CD4-positive, alpha-beta T cell treated with Interleukin-21 for 1 hour (primary cell): ENCODE data around the gene CD300A.

Source experiments
- DNase-seq: peaks from one replicate; pipeline ENCODE4 v3.0.0-alpha.2; 2020

Gene CD300A

DNA sequence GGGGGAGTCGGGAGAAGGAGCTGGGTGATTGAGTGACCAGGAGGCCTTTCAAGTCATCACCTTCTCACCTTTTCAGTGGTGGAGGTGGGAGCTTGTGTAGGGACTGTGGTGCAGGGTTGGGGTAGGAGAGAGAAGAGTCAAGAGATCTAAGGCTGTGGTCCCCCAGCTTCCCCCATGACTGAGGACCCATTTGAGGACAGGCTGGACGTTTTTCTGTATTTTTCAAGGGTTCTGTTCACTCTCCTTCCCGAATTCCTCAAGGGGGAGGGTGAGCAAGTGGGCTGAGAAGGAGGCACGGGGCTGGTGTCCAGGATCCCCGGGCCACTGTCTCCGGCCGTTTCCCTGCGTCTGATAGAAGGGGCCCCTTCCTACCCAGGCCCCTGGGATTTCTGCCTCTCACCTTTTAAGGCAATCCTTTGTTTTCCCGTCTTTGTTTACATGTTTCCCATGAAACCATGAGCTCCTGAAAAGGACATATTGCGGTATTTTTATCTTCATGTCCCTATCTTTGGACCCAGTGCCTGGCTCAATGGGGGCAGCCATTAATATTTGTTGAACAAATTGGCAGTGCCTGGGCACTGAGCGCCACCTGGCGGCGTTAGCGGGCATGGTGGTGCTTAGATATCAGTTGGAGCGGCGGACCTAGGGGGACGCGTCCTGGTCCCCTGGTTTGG is 9.2 kb upstream of the CD300A start:
- DNase-seq, result peak; percentile 77

DNA sequence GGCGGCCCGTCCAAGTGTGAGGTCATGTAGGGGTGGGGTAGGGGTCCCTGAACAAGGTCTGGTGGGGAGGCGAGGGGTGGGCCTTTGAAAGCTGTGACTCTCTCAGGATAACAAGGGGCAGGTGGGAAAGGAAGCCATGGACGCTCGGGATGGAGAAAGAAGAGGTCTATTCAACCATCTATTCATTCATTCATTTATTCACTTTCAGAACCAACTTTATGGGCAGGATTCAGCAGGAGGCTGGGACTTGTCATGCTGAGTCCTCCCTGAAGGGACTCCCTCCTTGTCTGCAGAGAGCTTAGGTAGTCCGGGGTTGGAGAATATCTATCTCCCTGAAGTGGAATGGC is 8.6 kb upstream of the CD300A start:
- no peak for DNase-seq

DNA sequence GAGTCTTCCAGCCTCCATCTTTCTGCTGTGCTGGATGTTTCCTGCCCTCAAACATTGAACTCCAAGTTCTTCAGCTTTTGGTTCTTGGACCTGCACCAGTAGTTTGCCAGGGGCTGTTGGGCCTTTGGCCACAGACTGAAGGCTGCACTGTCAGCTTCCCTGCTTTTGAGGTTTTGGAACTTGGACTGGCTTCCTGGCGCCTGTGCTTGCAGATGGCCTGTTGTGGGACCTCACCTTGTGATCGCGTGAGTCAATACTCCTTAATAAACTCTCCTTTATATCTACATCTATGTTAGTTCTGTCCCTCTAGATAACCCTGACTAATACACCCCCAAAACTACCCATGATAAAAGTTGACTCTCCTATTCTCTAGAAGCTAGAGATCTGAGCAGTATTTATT is 7.6 kb upstream of the CD300A start:
- DNase-seq, result no peak

DNA sequence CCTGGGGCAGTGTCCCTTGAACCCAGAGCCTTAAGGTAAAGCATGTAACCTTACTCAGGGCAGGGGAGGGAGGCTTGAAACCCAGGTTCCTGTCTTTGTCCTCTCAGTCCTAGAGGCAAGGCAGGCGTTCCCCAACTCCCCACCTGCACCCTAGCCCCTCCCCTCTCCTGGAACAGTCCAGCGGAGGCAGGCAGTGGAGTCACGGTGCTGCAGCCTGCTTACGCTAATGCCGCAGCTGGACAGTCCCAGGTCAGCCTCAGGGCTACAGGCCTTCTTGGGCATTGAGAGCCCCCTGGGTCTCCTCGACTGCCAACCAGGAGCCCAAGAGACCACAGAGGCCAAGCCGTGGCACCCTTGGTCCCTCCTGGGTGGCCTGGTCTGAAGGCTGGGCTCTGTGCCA is 6.8 kb upstream of the CD300A start:
- no peak for DNase-seq

DNA sequence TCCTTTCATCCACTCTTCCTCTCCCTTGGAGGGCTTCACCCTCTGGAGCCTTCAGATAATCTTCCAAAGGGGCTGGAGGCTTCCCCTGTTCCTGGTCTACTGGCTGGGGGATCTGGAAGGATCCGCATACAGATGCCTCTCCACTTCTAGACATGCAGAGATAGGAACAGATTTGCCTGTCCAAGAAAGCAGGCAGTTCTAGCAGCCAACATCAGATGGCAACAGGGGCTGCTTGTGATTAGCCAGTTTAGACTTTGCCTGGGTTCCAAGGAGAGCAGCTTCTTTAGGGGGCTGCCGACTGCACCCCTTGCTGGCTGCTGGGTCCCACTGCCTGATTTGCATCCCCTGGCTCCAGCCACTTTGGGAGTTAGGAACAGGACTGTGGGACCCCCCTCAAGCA is 6.2 kb upstream of the CD300A start:
- DNase-seq, result no peak

DNA sequence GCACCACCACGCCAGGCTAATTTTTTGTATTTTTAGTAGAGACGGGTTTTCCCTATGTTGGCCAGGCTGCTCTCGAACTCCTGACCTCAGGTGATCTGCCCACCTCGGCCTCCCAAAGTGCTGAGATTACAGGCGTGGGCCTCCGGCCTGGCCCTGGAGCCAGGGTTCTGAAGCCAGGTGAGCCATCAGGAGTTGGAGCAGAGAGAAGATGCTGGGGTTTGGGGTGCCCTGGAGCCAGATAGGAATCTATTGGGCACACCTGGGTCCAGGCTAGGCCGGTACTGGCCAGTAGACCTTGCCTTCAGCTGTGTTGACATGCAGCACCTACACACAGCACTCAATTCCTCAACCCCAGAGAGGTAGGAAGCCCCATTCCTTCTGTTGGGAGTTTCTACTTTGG is 5.4 kb upstream of the CD300A start:
- DNase-seq, result no peak

DNA sequence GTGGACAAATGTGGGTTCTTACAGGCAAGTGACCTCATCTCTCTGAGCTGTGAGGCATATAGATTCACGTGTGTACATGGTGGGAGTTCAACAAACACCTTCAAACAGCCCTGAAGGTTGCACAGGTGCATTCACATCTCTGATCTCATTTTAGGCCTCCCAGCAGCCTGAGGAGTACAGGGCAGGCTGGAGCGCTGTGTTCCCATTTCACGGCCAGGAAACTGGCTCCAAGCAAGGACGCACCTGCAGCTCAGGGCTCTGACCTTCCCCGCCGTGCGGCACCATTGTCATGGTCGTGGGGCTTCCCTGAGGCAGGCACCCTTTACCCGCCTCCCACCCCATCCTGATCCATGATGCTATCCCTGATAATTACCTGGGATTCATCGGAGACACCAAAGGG is 4.8 kb upstream of the CD300A start:
- no peak for DNase-seq

DNA sequence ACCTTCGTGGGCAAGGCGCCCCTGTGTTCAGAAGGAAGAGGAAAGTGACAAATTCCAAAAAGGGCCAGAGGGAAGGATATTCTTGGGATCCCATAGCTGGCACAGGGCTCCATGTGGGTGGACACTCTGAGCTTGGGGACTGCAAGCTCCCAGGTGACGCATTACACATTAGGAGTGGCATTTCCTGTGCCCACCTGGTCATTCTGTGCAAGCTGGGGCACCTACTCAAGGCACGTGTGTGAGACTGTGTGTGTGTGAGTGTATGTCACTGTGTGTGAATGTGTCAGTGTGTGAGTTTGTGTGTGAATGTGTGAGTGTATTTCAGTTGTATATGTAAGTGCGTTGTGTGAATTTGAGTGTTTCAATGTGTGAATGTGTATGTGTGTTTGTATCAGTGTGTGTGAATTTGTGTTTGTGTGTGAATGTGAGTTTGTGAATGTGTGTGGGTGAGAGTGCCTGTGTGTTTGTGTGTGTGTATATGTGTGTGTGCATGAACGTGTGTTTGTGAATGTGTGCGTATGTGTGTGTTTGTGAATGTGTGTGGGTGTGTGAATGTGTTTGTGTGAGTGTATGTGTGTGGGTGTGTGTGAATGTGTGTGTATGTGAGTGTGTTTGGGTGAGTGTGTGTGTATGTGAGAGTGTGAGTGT is 1.6 kb upstream of the CD300A start:
- peak; percentile 26 for DNase-seq

DNA sequence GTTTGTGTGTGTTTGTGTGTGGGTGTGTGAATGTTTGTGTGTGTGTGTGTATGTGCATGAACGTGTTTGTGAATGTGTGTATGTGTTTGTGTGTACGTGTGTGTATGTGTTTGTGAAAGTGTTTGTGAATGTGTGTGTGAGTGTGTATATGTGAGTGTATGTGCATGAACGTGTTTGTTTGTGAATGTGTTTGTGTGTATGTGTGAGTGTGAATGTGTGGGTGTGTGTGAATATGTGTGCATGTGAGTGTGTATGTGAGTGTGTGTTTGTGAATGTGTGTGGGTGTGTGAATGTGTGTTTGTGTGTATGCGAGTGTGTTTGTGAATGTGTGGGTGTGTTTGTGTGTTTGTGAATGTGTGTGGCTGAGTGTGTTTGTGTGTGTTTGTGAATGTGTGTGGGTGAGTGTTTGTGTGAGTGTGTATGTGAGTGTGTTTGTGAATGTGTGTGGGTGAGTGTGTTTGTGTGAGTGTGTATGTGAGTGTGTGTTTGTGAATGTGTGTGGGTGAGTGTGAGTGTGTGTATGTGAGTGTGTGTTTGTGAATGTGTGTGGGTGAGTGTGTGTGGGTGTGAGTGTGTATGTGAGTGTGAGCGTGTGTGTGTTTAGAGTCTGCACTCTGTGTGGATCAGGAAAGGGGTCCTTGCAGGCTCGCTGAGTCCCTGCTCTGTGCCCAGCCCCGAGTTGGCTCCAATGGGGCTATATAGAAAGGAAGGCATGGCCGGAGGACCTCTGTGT is 890 bp upstream of the CD300A start:
- peak; percentile 13 for DNase-seq

DNA sequence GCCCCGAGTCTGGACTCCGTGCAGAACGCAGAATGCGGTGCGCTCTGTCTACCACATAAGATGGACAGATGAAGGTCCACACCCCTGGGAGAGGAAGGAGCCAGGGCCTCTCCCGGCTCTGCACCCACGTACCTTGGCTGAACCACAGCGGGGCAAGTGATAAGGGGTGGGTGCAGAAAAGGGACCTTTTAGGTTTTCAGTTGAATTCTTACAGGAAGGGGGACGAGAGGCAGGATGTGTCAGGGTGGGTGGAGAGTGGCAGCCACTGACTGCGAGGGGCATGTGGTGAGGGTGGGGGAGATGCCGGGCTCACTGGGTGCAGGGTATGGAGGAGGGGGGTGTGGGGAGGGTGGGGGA is 372 bp downstream of the CD300A start:
- peak; percentile 45 for DNase-seq

DNA sequence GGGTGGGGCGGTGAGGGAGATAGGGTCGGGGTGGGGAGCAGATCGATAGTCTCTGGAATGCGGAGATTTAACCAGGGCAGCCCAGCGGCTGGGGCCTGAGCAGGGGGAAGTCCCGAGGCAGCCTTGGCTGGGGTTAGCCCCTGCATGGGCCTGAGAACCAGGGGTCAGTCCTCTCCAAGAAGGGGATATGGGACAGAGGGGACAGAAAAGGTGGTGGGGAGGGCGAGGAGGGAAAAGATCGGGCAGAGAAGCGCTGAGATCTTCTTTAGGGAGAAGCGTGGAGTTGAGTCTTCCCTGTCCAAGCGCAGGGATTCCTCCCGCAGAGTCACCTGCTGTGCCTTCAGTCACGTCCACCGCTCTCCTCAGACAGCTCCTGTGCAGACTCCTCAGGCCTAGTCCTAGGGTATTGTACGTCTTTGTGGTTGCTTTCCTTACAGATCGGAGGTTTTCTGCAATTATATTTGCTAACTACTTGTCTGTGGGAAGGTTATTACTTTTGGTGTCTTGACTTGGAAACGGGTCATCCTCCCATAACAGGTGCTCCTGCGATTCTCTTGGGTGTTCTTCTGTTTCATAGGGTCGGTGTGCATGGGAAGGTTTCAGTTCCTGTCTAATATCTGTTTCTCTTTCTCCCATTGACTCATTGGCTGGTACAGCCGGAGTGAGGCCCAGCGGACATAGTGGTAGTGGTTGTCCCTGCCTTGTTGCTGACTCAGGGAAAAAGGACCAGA is 952 bp downstream of the CD300A start:
- peak; percentile 39 for DNase-seq

DNA sequence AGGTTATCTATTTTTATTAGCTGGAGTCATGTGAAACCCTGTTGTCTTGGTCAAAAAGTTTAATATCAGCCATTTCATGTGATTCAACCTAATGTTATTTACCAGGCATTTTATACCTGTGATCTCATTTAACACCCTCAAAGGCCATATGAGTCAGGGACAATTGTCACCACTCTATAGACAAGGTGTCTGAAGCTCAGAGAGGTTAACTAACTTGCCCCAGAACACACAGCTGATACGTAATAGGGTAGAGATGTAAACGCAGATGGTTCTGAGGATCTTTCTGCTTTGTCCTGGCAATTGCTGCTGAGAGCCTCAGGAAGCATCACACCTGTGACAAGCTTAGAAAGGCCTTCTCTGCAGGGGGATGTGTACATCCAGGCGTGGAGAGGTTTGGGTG is 4.9 kb downstream of the CD300A start:
- DNase-seq, result peak; percentile 21

DNA sequence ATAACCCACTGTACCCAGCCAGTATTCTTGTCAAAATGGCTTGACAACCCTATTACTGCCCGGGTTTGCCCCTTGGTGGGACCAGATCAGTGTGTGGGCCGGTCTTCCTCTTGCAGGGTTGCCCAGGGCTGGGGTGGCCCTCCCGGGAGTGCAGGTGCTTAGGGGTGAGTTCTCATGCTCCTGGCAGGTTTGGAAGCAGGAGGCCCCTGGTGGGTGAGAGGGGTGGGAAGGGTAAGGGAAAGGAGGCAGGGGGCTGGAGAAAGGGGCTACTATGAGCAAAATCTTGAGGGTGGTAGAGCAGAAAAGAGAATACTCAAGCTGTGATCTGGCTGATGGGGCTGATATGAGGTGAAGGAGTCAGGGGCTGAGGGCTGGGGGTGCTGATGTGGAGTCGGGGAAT is 6.5 kb downstream of the CD300A start:
- no peak for DNase-seq

DNA sequence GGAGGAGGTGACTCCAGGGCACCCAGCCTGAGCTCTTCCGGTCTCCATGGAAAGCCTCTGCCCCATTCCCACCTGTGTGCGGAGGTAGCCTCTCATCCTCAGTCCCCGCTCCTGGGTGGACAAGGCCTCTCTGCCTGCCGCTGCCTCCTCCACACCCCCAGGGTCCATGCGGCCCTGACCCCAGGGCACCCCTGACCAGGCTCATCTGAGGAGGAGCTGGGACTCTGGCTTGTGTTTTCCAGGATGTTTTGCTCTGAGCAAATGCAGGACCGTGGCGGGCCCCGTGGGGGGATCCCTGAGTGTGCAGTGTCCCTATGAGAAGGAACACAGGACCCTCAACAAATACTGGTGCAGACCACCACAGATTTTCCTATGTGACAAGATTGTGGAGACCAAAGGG is 6.9 kb downstream of the CD300A start:
- no peak for DNase-seq

DNA sequence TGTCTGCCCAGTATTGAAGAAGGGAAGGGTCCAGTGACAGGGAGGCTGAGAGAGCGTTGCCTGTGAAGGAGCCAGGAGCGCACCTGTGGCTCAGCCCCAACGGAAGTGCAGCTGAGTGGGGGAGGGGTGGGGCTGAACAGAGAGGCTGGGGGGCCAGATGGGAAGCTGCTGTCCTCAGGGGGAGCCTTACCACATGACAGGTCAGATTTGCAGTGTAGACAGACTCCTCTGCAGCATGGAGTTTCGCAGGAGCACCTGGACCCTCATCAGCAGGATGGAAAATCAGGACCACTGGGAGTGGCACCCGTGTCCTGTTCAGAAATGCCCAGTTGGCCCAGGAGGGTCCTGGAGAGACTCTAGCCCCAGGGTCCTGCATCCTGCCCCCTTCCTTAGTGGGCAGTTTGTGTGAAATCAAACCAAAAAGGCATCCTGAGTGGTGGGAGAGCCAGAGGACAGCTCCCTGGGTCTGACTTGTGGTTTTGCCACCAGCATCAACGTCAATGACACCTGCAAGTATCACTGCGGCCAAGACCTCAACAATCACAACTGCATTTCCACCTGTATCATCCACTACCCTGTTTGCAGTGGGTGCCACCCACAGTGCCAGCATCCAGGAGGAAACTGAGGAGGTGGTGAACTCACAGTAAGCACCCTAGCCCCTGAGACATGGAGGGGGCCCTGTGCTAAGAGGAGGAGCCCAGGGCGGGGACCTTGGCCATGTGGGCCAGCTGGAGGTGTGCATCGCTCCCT is 7.8 kb downstream of the CD300A start:
- peak; percentile 42 for DNase-seq

DNA sequence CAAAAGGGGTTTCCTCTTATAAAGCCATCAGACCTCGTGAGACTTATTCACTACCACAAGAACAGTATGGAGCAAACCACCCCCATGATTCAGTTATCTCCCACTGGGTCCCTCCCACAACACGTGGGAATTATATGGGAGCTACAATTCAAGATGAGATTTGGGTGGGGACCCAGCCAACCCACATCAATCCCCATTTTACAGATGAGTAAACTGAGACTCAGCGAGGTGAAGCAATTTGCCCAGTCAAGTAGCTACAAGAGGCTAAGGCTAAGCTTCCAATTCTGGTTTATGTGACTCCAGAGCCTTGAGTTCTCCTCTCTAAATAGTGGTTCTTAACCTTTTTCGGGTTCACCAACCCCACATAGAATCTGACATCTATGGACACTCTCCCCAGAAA is 8.8 kb downstream of the CD300A start:
- no peak for DNase-seq

DNA sequence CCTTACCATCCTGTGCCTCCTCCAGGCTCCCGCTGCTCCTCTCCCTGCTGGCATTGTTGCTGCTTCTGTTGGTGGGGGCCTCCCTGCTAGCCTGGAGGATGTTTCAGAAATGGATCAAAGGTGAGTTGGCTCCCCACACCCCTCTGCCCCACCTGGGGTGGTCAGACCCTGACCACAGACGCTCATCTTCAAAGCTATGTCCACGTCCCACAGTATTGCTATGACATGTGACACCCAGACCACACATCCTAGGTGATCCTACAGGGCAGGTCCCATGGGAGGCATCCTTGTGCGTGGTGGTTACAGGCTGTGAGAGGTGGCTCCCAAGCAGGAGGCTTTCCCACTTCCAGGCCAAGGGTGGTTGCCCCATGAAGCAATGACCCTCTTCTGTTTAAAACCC is 11.0 kb downstream of the CD300A start:
- DNase-seq, result no peak

DNA sequence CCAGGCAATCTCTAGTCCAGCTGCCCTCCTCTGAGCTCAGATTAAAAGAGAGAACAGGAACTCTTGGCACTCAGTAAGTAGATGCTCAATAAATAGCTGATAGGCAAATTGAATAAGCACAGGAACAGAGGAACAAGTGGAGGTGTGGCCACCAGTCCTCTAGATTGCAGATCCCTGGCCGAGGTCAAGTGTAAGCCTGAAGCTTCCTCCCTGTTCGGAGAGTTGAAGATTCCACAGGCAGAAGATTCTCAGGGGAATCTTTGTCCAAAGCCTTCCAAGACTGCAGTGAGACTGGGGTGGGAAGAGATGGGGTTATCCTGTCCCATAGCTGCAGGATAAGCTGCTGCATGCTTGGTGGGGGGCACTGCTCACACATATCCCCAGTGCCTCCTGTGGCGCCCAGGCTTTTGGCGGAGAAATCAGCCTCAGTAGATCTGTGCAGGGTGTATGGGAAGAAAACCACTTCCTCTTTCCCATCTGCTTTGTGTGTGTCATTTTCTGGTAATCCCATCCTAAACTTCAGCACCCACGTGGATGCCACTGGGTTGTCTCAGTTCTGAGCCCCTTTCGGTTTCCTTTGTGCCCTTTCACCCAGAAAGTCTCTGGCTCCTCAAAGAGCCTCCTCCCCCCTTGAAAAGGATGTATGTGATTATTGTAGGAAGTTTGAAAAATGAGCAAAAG is 12.1 kb downstream of the CD300A start:
- peak; percentile 42 for DNase-seq

DNA sequence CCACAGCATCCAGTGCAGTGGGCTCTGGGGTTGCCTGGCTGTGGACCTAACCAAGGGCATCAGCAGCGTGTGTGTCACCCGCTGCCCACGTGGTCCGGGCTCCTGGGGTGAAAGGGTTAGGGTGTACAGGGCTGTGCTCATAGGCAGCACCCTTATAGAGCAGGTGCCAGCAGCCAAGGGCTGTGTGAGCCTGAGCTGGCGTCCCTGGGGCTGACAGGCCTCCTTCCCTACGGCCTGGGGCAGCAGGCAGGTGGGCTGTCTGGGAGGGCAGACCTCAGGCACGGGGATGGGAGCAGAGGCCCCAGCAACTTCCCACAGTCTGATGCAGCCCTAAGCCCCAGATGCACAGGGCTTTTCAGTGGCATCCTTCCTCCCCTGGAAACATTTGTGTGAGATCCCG is 13.9 kb downstream of the CD300A start:
- DNase-seq, result no peak

DNA sequence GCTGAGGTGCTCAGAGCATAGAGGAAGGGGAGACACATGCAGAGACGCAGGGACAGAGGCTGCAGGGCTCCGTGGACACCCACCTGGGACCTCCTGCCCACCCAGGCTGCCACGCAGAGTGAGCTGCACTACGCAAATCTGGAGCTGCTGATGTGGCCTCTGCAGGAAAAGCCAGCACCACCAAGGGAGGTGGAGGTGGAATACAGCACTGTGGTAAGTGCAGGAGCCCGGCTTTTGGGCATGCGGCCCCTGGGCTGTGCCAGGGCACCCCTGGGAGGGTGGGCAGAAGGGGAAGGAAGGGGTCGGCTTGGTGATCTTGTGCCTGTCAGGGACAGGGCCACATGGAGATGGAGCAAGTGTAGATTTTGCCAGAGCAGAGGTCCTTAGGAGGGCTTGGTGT is 15.2 kb downstream of the CD300A start:
- DNase-seq, result no peak

DNA sequence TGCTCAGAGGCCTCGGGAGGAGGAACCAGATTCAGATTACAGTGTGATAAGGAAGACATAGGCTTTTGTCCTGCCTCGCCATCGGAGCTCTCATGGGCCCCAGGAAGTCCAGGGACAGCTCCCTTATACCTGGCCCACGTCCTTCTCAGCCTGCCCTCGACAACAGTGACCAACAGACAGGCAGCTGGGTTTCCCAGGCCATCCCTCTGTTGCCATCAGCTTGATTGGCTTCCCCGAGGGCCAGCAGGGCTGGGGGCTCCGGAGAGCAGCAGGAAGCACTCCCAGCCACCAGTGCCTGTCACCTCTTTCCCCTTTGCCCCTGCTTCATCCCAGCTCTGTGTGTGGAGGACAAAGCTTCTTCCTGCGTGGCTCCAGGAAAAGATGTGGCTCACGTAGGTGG is 17.6 kb downstream of the CD300A start:
- DNase-seq, result no peak

DNA sequence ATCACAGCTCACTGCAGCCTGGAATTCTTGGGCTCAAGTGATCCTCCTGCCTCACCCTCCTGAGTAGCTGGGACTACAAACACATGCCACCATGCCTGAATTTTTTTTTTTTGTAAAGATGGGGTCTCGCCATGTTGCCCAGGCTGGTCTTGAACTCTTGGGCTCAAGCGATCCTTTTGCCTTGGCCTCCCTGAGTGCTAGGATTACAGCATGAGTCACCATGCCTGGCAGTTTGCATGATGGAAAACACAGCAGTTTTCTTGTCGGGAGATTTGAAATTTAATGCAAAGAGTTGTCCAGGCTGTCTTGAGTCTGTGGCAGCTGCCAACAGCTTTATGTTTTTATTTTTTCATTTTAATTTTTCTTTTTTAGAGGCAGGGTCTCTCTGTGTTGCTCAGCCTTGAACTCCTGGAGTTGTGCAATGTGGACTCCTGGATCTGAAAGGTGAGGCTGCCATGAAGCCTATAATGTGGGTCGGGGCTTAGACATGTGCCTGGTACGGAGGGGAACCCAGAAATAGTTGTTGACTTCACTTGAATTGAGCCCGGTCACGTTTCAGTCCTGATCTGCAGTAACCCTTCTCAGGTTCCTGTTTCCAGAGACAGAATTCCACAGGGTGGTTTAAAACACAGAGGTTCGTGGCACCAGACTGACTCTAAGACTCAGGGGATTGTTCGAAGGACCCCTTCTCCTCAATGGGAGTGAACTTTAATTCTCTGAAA is 18.7 kb downstream of the CD300A start:
- DNase-seq, result no peak
